VCaP (cell line): ENCODE results near the gene HDAC4.

ENCODE experiments used
- H3K27ac ChIP-seq: fragments of 450-650 bp; 2 replicates; pipeline ENCODE4 v1.5.1; 2017
- TF ChIP-seq, protein P1 (sequence below): fragments of 450-650 bp; conservative IDR thresholded peaks from 2 replicates; pipeline ENCODE4 v1.5.1; 2017; ENCODE audit warnings: mild to moderate bottlenecking, moderate library complexity

Gene HDAC4

DNA sequence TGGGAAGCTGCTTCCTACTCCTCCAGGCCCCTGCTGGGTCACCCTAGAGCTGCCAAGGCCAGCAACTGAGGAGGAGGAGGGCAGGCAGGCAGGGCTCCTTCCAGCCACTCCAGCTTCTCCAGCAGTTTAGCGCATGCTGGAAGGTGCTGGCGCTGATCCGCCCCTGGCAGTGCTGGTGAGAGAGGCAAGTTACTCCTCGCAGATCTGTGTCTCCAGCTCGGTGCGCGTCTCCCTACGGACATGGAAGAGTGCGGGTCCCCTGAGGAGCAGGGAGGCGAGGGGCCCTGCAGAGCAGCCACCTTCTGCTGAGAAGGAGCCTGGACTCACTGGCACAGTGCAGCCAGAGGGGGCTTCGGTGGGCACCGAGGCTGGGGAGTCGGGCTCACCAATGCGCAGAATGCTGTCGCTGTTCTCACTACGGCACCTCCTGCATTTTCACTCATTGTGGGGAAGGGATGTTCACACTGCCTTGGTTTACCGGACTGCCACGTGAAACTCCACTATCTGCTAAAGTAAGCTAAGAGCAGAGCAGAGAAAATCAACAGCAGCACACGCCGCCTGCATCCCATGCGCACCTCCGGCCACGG is 206.0 kb downstream of the HDAC4 start:
- TF ChIP-seq, protein P1, sequence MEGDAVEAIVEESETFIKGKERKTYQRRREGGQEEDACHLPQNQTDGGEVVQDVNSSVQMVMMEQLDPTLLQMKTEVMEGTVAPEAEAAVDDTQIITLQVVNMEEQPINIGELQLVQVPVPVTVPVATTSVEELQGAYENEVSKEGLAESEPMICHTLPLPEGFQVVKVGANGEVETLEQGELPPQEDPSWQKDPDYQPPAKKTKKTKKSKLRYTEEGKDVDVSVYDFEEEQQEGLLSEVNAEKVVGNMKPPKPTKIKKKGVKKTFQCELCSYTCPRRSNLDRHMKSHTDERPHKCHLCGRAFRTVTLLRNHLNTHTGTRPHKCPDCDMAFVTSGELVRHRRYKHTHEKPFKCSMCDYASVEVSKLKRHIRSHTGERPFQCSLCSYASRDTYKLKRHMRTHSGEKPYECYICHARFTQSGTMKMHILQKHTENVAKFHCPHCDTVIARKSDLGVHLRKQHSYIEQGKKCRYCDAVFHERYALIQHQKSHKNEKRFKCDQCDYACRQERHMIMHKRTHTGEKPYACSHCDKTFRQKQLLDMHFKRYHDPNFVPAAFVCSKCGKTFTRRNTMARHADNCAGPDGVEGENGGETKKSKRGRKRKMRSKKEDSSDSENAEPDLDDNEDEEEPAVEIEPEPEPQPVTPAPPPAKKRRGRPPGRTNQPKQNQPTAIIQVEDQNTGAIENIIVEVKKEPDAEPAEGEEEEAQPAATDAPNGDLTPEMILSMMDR: no peak
- no peak overlapping the region for H3K27ac ChIP-seq

DNA sequence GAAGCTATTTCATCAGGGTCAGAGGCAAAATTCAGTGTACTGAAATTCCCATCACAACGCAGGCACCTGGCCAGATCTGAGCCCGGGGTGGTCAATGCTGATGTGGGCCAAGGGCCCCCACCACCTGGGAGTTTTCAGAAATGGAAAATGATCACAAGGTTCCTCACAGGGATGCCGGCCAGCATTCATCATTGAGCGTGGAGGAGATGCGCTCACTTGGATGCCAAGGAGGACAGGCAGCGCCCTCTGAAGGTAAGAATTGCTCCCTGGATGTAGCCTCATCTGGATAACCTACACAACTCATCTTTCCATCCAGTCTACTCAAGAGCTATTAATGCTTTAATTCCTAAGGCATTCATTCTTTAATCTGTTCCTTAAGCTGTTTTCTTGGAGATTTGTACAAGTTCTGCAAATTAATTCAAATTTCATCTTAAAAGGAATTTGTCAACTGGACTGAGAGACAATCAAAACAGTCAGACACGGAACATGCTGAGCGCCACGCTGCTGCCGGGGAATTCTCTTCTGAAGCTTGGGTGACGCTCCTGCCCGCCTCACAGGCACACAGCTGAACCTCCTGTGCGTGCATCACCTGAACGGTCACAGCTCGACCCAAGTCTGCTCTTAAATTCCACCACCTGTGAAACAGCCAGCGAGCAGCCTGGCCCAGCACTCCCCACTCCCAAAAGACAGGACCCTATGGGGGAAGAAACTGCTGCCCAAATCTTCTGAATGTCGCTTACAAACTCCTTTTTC is 206.7 kb downstream of the HDAC4 start:
- TF ChIP-seq, protein P1: peak; percentile 31
- no peak overlapping the region for H3K27ac ChIP-seq

DNA sequence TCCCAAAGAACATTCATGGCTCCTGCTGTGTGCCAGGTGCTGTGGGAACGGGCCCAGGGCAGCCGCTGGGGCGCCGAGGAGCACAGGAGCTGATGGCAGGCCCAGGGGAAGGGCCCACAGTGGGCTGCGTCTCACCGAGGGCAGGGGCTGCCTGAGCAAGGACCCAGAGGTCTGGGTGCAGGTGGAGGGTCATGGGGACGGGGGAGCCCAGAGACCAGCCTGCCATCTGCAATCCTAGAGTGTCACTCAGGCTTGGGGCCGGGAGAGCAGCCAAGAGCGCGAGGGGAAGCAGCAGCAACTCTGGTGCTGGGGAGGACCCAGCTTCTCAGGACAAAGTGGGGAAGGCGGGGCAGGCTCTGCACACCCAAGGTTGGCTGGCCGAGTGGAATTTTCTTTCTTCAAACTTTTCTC is 207.4 kb downstream of the HDAC4 start:
- TF ChIP-seq, protein P1: no peak
- peak overlapping the region; percentile 13; the same call in 1 of the 2 replicates for H3K27ac ChIP-seq

DNA sequence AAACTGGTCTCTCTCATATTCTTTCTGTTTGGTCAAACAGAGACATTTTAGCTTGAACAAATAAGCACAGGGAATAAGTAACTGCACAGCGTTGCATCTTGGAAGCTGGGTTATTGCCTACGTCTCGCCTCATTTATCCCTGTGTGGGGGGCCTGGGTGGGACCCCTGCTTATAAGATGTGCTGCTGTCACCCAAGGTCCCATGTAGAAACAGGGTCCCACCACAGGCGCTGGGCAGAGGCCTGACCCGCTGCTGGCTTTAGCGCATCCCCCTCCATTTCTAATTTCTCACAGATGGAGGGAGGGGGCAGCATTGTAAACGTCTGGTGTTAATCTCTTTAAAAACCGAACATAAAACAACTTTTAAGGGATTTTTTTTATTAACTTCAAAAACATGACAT is 207.8 kb downstream of the HDAC4 start:
- TF ChIP-seq, protein P1: no peak
- H3K27ac ChIP-seq: peak overlapping the region; percentile 13; the same call in 1 of the 2 replicates

DNA sequence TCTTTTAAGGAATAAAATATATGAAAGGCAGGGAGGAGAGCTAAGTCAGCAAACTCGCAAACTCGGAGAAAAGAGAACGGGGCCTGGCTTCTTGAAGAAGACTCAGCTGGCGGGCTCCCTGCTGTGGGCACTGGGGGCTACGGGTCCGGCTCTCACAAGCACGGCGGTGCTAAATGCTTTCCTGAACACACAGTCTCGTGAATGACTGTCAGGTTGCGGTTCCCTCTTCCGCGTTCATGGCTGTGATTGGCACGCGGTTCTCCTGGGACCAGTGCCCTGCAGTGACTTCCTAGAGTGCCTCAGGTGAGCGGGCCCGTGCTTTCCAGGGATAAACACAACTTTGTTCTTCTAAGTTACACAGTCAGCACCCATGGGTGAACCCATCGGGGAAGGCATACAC is 208.4 kb downstream of the HDAC4 start:
- TF ChIP-seq, protein P1: no peak
- peak overlapping the region; percentile 45 for H3K27ac ChIP-seq

DNA sequence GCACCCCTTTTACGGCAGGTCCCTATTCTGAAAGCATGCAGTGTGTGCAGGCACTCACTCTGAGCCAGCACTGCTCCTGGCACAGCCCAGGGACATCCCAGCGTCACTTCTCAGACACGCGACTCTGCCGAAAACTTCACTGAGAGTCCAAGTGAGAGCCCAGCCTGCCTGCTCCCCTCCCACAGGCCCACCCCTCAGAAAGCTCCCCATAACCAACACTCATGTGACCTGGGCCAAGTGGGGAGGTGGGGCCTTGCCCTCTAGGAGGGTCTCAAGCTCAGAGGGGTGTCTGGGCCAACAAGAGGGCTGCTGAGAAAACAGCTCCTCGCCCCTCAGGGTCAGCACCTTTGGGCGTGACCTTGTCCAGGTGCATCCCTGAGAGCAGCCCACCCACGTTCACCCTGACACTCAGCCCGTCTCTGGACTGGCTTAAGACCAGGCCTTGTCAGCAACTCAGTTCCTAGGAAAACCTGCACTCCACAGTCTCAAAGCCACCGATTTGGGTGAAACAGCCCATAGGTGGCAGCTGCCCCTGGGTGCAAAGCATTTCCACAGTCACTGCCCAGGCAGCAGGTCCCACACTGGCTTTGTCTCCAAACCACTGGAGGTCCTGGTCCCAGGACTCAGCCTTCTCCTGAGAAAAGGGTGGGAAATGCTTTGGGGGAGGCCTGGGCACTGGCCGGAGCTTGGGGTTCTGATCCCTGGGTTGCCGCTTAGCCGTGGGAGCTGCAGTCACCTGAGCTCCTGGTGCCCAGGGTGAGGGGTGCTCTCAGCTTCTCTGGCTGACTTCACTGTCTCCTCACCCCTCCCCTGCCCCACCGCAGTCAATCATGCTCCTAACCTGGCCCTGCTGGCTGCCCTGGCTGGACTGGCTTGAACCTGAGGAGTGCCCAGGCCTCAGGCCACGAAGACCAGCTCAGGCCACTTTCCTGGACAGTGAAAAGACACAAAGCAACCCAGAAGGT is 209.6 kb downstream of the HDAC4 start:
- TF ChIP-seq, protein P1: no peak
- H3K27ac ChIP-seq: no peak overlapping the region

DNA sequence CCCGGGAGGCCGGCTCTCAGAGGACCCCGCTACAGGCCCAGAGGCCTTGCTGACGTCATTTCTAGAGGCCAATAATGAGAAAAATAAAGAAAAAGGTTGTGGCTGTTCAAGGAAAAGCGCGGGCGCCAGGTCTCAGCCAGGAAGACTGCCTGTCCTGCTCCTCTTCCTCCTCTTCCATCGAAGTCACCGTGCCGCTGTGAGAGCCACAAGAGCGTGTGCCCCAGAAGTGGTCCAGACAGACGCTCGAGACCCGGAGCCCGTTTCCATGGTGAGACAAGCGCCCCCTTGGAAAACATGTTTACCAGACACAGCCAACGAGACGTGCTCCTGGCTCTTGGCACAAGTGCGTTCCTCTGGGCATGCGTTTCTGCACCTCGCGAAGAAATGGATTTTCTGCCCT is 210.5 kb downstream of the HDAC4 start:
- H3K27ac ChIP-seq: no peak overlapping the region
- TF ChIP-seq, protein P1: no peak
